ENCODE results near the gene ZIK1. TPM values are rescaled to one million over a fixed set of nuclear protein-coding genes. Genes with fewer than 3 reads are reported as not detected.

ZIK1 gene
- total and polyA plus RNA-seq, 7 donors = 0.72 to 4.4 (median 1.7) TPM

- H3K4me3 ChIP-seq = no peak overlapping the region
- peaks cover 5% of the 10 kb centered on the region for H3K4me1 ChIP-seq
- TF ChIP-seq CTCF (IDR thresholded peaks at IDR 0.05) = no peak
- peaks cover 64% of the 10 kb centered on the region for H3K9me3 ChIP-seq
- no peak for DNase-seq
- H3K27me3 ChIP-seq (ENCODE audit: insufficient read depth in 3 of 3, low read length in 2 of 3) = no peaks in the 10 kb centered on the region
- no peak overlapping the region for H3K27ac ChIP-seq
- 96 to 100% (median 99%) methylated on average over 1 of the region's 1 CpG for WGBS, 3 donors
- ATAC-seq = no peak
- H3K36me3 ChIP-seq (ENCODE audit: insufficient read depth in 1 of 2, low read depth in 1 of 2) = peaks cover 25 to 26% of the 10 kb centered on the region in 2 donors
- intact Hi-C loops (cut with DNase I) = no loop called here
Observed at GRCh38 chr19:57587529-57587928, 3.6 kb downstream of the ZIK1 start.

- Histone ChIP-seq H3K27ac (peak overlapping the region; percentile 30), H3K36me3 (ENCODE audit: insufficient read depth in 1 of 2, low read depth in 1 of 2) (peaks cover 1% of the 10 kb centered on the region in 2 donors), H3K4me3 (peak overlapping the region; percentile 82), H3K27me3 (ENCODE audit: insufficient read depth in 3 of 3, low read length in 2 of 3) (no peaks in the 10 kb centered on the region), H3K4me1 (peaks cover 7% of the 10 kb centered on the region), H3K9me3 (peaks cover 35% of the 10 kb centered on the region)
- ATAC-seq (no peak), DNase-seq (no peak)
- TF ChIP-seq CTCF (IDR thresholded peaks at IDR 0.05) = no peak
- intact Hi-C loops (cut with DNase I) = no loop called here
- WGBS, 3 donors = 55 to 60% (median 58%) methylated on average over 8 of the region's 8 CpGs
Observed at GRCh38 chr19:57599377-57599760, 15.4 kb downstream of the ZIK1 start.

DNA sequence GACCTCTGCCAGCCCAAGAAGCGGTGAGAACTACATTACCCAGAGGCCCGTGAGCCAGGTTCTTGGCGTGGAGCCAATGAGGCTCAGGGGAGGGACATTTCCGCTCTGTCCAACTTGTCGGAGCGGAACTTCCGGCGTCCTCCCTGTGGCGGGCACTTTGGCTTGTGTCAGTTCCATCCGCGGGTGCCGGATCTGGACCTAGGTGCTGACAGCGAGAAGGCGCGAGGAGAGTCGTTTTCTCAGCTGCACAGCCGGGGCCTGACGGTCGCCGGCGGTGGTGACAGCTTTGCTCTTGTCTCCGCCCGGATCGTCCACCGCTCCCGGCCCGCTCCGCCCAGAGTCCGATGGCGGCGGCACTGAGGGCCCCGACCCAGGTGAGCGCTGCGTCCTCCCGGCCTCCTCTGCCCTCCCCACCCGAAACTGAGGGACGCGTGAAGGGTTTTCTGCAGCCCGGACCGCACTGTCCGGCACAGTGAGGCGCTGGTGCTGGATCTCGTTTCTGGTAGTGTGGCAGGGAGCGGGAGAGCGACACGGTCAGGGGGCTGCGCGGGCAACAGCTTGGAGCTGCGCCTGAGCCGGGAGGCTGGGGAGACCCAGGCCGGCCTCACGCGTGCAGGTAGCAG, 15.9 kb downstream of the ZIK1 start, which contains the start of gene ZNF530:
ZNF530 (plus strand) TSS at position 125 of the 623 bp plus-strand sequence. CDS start 4,461 bp downstream, outside the sequence.
- Histone ChIP-seq H3K36me3 (ENCODE audit: insufficient read depth in 1 of 2, low read depth in 1 of 2) (peaks cover 6% of the 10 kb centered on the region in 2 donors), H3K9me3 (peaks cover 35% of the 10 kb centered on the region), H3K27ac (peak within 1 kb of the TSS; percentile 30), H3K4me3 (peak within 1 kb of the TSS; percentile 82), H3K27me3 (ENCODE audit: insufficient read depth in 3 of 3, low read length in 2 of 3) (no peaks in the 10 kb centered on the region), H3K4me1 (peaks cover 7% of the 10 kb centered on the region)
- no peak for TF ChIP-seq CTCF (IDR thresholded peaks at IDR 0.05)
- WGBS, 3 donors = 0 to 1% (median 1%) methylated on average over 50 to 53 of the region's 53 CpGs
- ATAC-seq = peak; percentile 99 to 100 (median 100)
- intact Hi-C loops (cut with DNase I) = no loop called here
- peak; percentile 95 to 97 for DNase-seq

DNA sequence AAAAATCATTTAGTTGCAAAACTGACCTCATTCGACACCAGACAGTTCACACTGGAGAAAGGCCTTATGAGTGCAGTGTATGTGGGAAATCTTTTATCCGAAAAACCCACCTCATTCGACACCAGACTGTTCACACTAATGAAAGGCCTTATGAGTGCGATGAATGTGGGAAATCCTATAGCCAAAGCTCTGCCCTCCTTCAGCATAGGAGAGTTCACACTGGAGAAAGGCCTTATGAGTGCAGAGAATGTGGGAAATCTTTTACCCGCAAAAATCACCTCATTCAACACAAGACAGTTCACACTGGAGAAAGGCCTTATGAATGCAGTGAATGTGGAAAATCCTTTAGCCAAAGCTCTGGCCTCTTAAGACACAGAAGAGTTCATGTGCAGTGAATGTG, 23.0 kb downstream of the ZIK1 start:
- Histone ChIP-seq H3K4me3 (no peak overlapping the region), H3K9me3 (peaks cover 61% of the 10 kb centered on the region), H3K4me1 (no peaks in the 10 kb centered on the region), H3K36me3 (ENCODE audit: insufficient read depth in 1 of 2, low read depth in 1 of 2) (peaks cover 15 to 25% of the 10 kb centered on the region in 2 donors), H3K27me3 (ENCODE audit: insufficient read depth in 3 of 3, low read length in 2 of 3) (no peaks in the 10 kb centered on the region), H3K27ac (no peak overlapping the region)
- DNase-seq (no peak), ATAC-seq (no peak)
- WGBS, 3 donors = 97 to 98% (median 97%) methylated on average over 5 of the region's 5 CpGs
- intact Hi-C loops (cut with DNase I) = no loop called here
- TF ChIP-seq CTCF (IDR thresholded peaks at IDR 0.05) = no peak

GRCh38 chr19:57611113-57611512, 27.2 kb downstream of the ZIK1 start:
- Histone ChIP-seq H3K4me3 (no peak overlapping the region), H3K27ac (no peak overlapping the region), H3K27me3 (ENCODE audit: insufficient read depth in 3 of 3, low read length in 2 of 3) (no peaks in the 10 kb centered on the region), H3K9me3 (peaks cover 46% of the 10 kb centered on the region), H3K36me3 (ENCODE audit: insufficient read depth in 1 of 2, low read depth in 1 of 2) (peaks cover 8 to 12% of the 10 kb centered on the region in 2 donors), H3K4me1 (no peaks in the 10 kb centered on the region)
- 87 to 92% (median 88%) methylated on average over 4 of the region's 4 CpGs for WGBS, 3 donors
- no peak for DNase-seq
- intact Hi-C loops (cut with DNase I) = no loop called here
- TF ChIP-seq CTCF (IDR thresholded peaks at IDR 0.05) = no peak
- ATAC-seq = no peak

Measured in psoas muscle (tissue), 8 donors.